GM21717 (cell line): ENCODE data around the gene CHAF1A.
A peak's percentile ranks its signal among the peaks of the same experiment; 100 is the strongest.

Source experiments
- ATAC-seq: cut with Tn5 transposase; IDR thresholded peaks from one replicate; pipeline ENCODE4 v1.9.1; 2021; ENCODE audit warnings: mild to moderate bottlenecking, moderate library complexity; ENCODE audit not compliant: unreplicated experiment

CHAF1A gene

GRCh38 chr19:4454747-4455718 lies 52.6 kb downstream of the CHAF1A start:
- no peak for ATAC-seq

- ATAC-seq: no peak
Measured at GRCh38 chr19:4455719-4456475, 53.5 kb downstream of the CHAF1A start.

- ATAC-seq: no peak
Measured at GRCh38 chr19:4456476-4456842, 54.0 kb downstream of the CHAF1A start.

- ATAC-seq: peak; percentile 8
Measured at GRCh38 chr19:4456843-4457653, 54.6 kb downstream of the CHAF1A start.

- ATAC-seq: peak; percentile 72
Measured at GRCh38 chr19:4457654-4458395, 55.4 kb downstream of the CHAF1A start, which contains the start of gene UBXN6. Gene UBXN6, minus strand, starts transcription at chr19:4457794. Its CDS starts 97 bp downstream, at chr19:4457697.

- ATAC-seq: no peak
Measured at GRCh38 chr19:4464815-4465581, 62.6 kb downstream of the CHAF1A start.

GRCh38 chr19:4467835-4468234 lies 65.4 kb downstream of the CHAF1A start:
- ATAC-seq: no peak

- ATAC-seq: peak; percentile 78
Measured at GRCh38 chr19:4471403-4472173, 69.1 kb downstream of the CHAF1A start.

GRCh38 chr19:4472174-4472974 lies 69.9 kb downstream of the CHAF1A start, which contains the start of gene HDGFL2:
Gene HDGFL2, plus strand, starts transcription at chr19:4472297. Its CDS starts 54 bp downstream, at chr19:4472351.
- peak; percentile 1 for ATAC-seq

- no peak for ATAC-seq
Measured at GRCh38 chr19:4473011-4473762, 70.7 kb downstream of the CHAF1A start.

- ATAC-seq: no peak
Measured at GRCh38 chr19:4473763-4474513, 71.5 kb downstream of the CHAF1A start.

GRCh38 chr19:4474514-4475022 lies 72.1 kb downstream of the CHAF1A start:
- ATAC-seq: no peak

- no peak for ATAC-seq
Measured at GRCh38 chr19:4477034-4477801, 74.8 kb downstream of the CHAF1A start.

GRCh38 chr19:4482721-4483364 lies 80.4 kb downstream of the CHAF1A start:
- ATAC-seq: no peak

- no peak for ATAC-seq
Measured at GRCh38 chr19:4483385-4483784, 80.9 kb downstream of the CHAF1A start.
